Measurements from ENCODE around the gene CLTCL1. TPM values are rescaled to one million over a fixed set of nuclear protein-coding genes. Genes with fewer than 3 reads are reported as not detected.

The CLTCL1 gene
- total and polyA plus RNA-seq, 4 donors, result 2.6 to 9.2 (median 4.3) TPM

- 90 to 91% methylated on average over 9 of the region's 9 CpGs for WGBS, 2 donors
- ATAC-seq (ENCODE audit: insufficient read depth, low FRiP score), result no peak
- peaks cover 0 to 23% (median 7%) of the 10 kb centered on the region in 4 donors for H3K36me3 ChIP-seq (ENCODE audit: control insufficient read depth in 4 of 4, insufficient read depth in 4 of 4, low read length in 4 of 4)
- no peak overlapping the region for H3K9ac ChIP-seq (ENCODE audit: insufficient read depth in 1 of 2, low read length in 2 of 2)
- DNase-seq, result no peak
- no peaks in the 10 kb centered on the region for H3K27me3 ChIP-seq (ENCODE audit: control insufficient read depth in 3 of 3, insufficient read depth in 3 of 3, low read length in 2 of 3)
- TF ChIP-seq, protein P1, sequence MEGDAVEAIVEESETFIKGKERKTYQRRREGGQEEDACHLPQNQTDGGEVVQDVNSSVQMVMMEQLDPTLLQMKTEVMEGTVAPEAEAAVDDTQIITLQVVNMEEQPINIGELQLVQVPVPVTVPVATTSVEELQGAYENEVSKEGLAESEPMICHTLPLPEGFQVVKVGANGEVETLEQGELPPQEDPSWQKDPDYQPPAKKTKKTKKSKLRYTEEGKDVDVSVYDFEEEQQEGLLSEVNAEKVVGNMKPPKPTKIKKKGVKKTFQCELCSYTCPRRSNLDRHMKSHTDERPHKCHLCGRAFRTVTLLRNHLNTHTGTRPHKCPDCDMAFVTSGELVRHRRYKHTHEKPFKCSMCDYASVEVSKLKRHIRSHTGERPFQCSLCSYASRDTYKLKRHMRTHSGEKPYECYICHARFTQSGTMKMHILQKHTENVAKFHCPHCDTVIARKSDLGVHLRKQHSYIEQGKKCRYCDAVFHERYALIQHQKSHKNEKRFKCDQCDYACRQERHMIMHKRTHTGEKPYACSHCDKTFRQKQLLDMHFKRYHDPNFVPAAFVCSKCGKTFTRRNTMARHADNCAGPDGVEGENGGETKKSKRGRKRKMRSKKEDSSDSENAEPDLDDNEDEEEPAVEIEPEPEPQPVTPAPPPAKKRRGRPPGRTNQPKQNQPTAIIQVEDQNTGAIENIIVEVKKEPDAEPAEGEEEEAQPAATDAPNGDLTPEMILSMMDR (IDR thresholded peaks at IDR 0.05; ENCODE audit: control extremely low read depth, extremely low read depth), result no peak
- H3K4me1 ChIP-seq (ENCODE audit: control insufficient read depth in 5 of 5, insufficient read depth in 5 of 5, low read length in 5 of 5), result peaks cover 0 to 5% (median 0%) of the 10 kb centered on the region in 5 donors
- H3K27ac ChIP-seq (ENCODE audit: low read depth in 1 of 2, low read length in 1 of 2), result no peak overlapping the region
- no peak overlapping the region for H3K4me3 ChIP-seq
- H3K9me3 ChIP-seq (ENCODE audit: control insufficient read depth in 4 of 4, insufficient read depth in 3 of 4, low read length in 3 of 4), result peaks cover 0 to 2% (median 0%) of the 10 kb centered on the region in 4 donors
Observed at GRCh38 chr22:19223110-19223509, 68.4 kb downstream of the CLTCL1 start.

DNA sequence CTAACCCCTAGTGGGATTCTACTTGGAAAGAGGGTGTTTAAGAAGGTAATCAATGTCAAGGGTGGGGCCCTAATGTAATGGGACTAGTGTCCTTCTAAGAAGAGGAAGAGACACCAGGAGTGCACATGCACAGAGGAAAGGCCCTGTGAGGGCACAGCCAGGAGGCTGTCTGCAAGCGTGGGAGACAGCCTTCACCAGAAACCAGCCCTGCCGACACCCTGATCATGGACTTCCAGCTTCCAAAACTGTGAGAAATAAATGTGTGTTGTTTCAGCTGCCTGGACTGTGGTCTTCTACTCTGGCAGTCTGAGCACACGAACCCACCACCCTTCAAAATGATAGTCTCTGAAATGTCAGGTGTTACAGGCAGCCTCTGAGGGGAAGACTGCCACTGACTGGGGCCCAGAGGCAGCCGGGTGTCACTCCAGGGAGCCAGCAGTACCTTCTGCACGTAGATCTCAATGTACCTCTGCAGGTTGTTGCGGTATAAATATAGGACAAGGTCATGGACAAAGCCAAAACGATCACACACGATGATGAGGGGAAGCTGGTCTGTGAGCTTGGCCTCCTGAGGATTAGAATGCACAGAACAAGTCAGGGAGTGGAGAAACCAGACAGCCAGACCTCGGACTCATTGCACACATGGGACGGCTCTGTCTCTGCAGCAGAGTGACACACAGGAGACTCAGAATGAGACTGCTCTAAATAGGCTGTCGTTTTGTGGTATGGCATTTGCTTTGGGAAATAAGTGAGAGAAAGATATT lies 69.1 kb downstream of the CLTCL1 start:
- DNase-seq, result no peak
- Histone ChIP-seq H3K27ac (ENCODE audit: low read depth in 1 of 2, low read length in 1 of 2) (no peak overlapping the region), H3K27me3 (ENCODE audit: control insufficient read depth in 3 of 3, insufficient read depth in 3 of 3, low read length in 2 of 3) (no peaks in the 10 kb centered on the region), H3K9me3 (ENCODE audit: control insufficient read depth in 4 of 4, insufficient read depth in 3 of 4, low read length in 3 of 4) (no peaks in the 10 kb centered on the region), H3K36me3 (ENCODE audit: control insufficient read depth in 4 of 4, insufficient read depth in 4 of 4, low read length in 4 of 4) (peaks cover 0 to 22% (median 7%) of the 10 kb centered on the region in 4 donors), H3K9ac (ENCODE audit: insufficient read depth in 1 of 2, low read length in 2 of 2) (no peak overlapping the region), H3K4me1 (ENCODE audit: control insufficient read depth in 5 of 5, insufficient read depth in 5 of 5, low read length in 5 of 5) (peaks cover 0 to 5% (median 0%) of the 10 kb centered on the region in 5 donors), H3K4me3 (no peak overlapping the region)
- TF ChIP-seq, protein P1 (IDR thresholded peaks at IDR 0.05; ENCODE audit: control extremely low read depth, extremely low read depth), result no peak
- WGBS, 2 donors, result 92 to 96% methylated on average over 11 of the region's 11 CpGs
- no peak for ATAC-seq (ENCODE audit: insufficient read depth, low FRiP score)

DNA sequence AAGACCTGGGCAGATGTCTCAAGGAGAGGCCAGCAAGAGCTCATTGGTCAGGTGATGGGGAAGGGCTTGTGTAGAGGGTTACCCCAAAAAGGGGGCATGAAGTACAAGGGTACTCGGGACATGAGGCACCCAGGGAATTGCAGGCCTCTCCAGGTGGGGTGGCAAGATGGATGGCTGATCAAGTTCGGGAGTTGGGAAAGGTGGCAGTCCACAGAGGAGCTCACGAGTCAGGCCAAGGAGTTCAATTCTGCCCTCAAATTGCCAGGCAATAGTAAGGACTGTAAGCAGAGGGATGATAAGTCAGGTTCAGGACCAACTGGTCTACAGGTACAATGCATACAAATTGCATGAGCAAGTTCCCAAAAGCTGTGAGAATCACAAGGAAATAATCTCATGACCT lies 70.7 kb downstream of the CLTCL1 start:
- Histone ChIP-seq H3K27ac (ENCODE audit: low read depth in 1 of 2, low read length in 1 of 2) (no peak overlapping the region), H3K9ac (ENCODE audit: insufficient read depth in 1 of 2, low read length in 2 of 2) (no peak overlapping the region), H3K27me3 (ENCODE audit: control insufficient read depth in 3 of 3, insufficient read depth in 3 of 3, low read length in 2 of 3) (no peaks in the 10 kb centered on the region), H3K4me1 (ENCODE audit: control insufficient read depth in 5 of 5, insufficient read depth in 5 of 5, low read length in 5 of 5) (peaks cover 0 to 3% (median 0%) of the 10 kb centered on the region in 5 donors), H3K4me3 (no peak overlapping the region), H3K36me3 (ENCODE audit: control insufficient read depth in 4 of 4, insufficient read depth in 4 of 4, low read length in 4 of 4) (peaks cover 0 to 22% (median 7%) of the 10 kb centered on the region in 4 donors), H3K9me3 (ENCODE audit: control insufficient read depth in 4 of 4, insufficient read depth in 3 of 4, low read length in 3 of 4) (no peaks in the 10 kb centered on the region)
- 88 to 95% methylated on average over 3 of the region's 3 CpGs for WGBS, 2 donors
- TF ChIP-seq, protein P1 (IDR thresholded peaks at IDR 0.05; ENCODE audit: control extremely low read depth, extremely low read depth), result no peak
- ATAC-seq (ENCODE audit: insufficient read depth, low FRiP score) (no peak), DNase-seq (no peak)
